Measurements from ENCODE around the gene KRT37. TPM values are rescaled to one million over a fixed set of nuclear protein-coding genes. Genes with fewer than 3 reads are reported as not detected.

The KRT37 gene
- total RNA-seq (2013), result not detected
- polyA plus RNA-seq (not detected), polyA minus RNA-seq (not detected in 2 replicates), total RNA-seq (0 to 0.30 (median 0) reads per million in 11 experiments)

DNA sequence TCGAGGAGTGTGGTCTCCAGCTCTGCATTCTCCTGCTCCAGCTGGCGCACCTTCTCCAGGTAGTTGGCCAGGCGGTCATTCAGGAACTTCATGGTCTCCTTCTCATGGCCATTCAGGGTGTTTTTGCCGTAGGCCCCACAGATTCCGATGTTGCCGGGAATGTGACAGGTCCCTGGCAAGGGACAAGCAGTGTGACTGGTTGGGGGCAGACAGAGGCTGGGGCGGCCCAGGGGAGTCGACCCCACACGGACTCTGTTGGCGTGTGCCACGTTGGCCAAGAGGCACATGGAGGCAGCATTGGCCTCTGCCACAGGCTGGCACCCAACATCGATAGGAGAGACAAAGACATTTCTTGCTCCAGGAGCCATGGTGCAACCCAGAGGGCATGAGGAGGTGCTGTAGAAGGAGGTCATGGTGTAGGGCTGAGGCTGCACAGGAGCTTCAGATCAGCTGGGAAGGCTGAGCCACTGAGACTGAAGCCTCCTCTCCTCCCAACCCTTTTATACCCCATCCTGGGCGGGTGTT, at the start of gene KRT37:
Gene KRT37, minus strand, starts transcription at position 475 of the 525 bp plus-strand sequence. Its CDS starts 62 bp downstream, at position 413.
- Mint-ChIP-seq H3K9me3 (no peaks in the 10 kb centered on the region), H3K4me3 (no peak within 1 kb of the TSS), H3K27me3 (ENCODE audit: low read depth in 3 of 3) (peaks cover 4 to 10% (median 9%) of the 10 kb centered on the region in 3 donors), H3K27ac (peak within 1 kb of the TSS in 1 of 7 donors; percentile 18), H3K36me3 (no peaks in the 10 kb centered on the region), H3K4me1 (no peaks in the 10 kb centered on the region)
- Histone ChIP-seq H3K9ac (ENCODE audit: insufficient read depth, low read length, poor library complexity, severe bottlenecking) (no peak within 1 kb of the TSS), H4K20me1 (ENCODE audit: insufficient read depth, low read length) (no peaks in the 10 kb centered on the region), H3K27ac (ENCODE audit: low read depth in 1 of 2, low read length in 2 of 2) (no peak within 1 kb of the TSS), H3K9me3 (replicated peaks in 1 of 2; ENCODE audit: control insufficient read depth in 1 of 2, insufficient read depth in 1 of 2, low read length in 2 of 2) (no peaks in the 10 kb centered on the region), H3K27me3 (ENCODE audit: control insufficient read depth in 2 of 2, insufficient read depth in 2 of 2, low read length in 2 of 2) (no peaks in the 10 kb centered on the region), H3K79me2 (ENCODE audit: insufficient read depth, low read length) (no peaks in the 10 kb centered on the region), H3K4me1 (ENCODE audit: control insufficient read depth in 1 of 2, insufficient read depth in 2 of 2, low read length in 2 of 2) (no peaks in the 10 kb centered on the region), H3K36me3 (replicated peaks in 1 of 2; ENCODE audit: control insufficient read depth in 1 of 2, insufficient read depth in 2 of 2, low read length in 2 of 2) (no peaks in the 10 kb centered on the region), H3K4me2 (replicated peaks; ENCODE audit: extremely low read depth, low read length, poor library complexity, severe bottlenecking) (no peak within 1 kb of the TSS), H2AFZ (ENCODE audit: insufficient read depth, low read depth, low read length, poor library complexity, severe bottlenecking) (no peak within 1 kb of the TSS), H3K4me3 (replicated peaks in 1 of 3; ENCODE audit: low read depth in 2 of 3, low read length in 3 of 3) (no peak within 1 kb of the TSS)
- intact Hi-C loops (cut with micrococcal nuclease), result no loop called here
- DNase-seq, result no peak
- no peak for TF ChIP-seq CTCF (IDR thresholded peaks at IDR 0.05)
- WGBS (ENCODE audit: insufficient coverage), result 92% methylated on average over 12 of the region's 13 CpGs

GRCh38 chr17:41468346-41468745, 44.0 kb upstream of the KRT37 start:
- Mint-ChIP-seq H3K4me1 (no peaks in the 10 kb centered on the region), H3K27me3 (ENCODE audit: low read depth in 3 of 3) (peaks cover 8 to 18% (median 11%) of the 10 kb centered on the region in 3 donors), H3K9me3 (peaks cover 0 to 20% (median 2%) of the 10 kb centered on the region in 7 donors), H3K36me3 (no peaks in the 10 kb centered on the region), H3K27ac (no peak overlapping the region), H3K4me3 (no peak overlapping the region)
- Histone ChIP-seq H3K27ac (ENCODE audit: low read depth in 1 of 2, low read length in 2 of 2) (no peak overlapping the region), H3K79me2 (ENCODE audit: insufficient read depth, low read length) (no peaks in the 10 kb centered on the region), H3K4me1 (ENCODE audit: control insufficient read depth in 1 of 2, insufficient read depth in 2 of 2, low read length in 2 of 2) (no peaks in the 10 kb centered on the region), H3K4me2 (replicated peaks; ENCODE audit: extremely low read depth, low read length, poor library complexity, severe bottlenecking) (no peak overlapping the region), H2AFZ (ENCODE audit: insufficient read depth, low read depth, low read length, poor library complexity, severe bottlenecking) (no peak overlapping the region), H4K20me1 (ENCODE audit: insufficient read depth, low read length) (no peaks in the 10 kb centered on the region), H3K27me3 (ENCODE audit: control insufficient read depth in 2 of 2, insufficient read depth in 2 of 2, low read length in 2 of 2) (peaks cover 0 to 3% of the 10 kb centered on the region in 2 donors), H3K36me3 (replicated peaks in 1 of 2; ENCODE audit: control insufficient read depth in 1 of 2, insufficient read depth in 2 of 2, low read length in 2 of 2) (no peaks in the 10 kb centered on the region), H3K9me3 (replicated peaks in 1 of 2; ENCODE audit: control insufficient read depth in 1 of 2, insufficient read depth in 1 of 2, low read length in 2 of 2) (no peaks in the 10 kb centered on the region), H3K4me3 (replicated peaks in 1 of 3; ENCODE audit: low read depth in 2 of 3, low read length in 3 of 3) (no peak overlapping the region), H3K9ac (ENCODE audit: insufficient read depth, low read length, poor library complexity, severe bottlenecking) (no peak overlapping the region)
- DNase-seq, result no peak
- no peak for TF ChIP-seq CTCF (IDR thresholded peaks at IDR 0.05)
- intact Hi-C loops (cut with micrococcal nuclease), result no loop called here
